NCI-H2107 (cell line): ENCODE data around the gene SKA3.
"Not testable (repeated sequence)": the region's sequence is repeated elsewhere in the genome, so short reads cannot be mapped to it uniquely, and the experiment has no call there.

Experiments used
- DNase-seq: peaks from one replicate; lab custom pipeline; 2025; lab: John Stamatoyannopoulos, UW

The SKA3 gene

GRCh38 chr13:21165606-21166005 lies 10.7 kb downstream of the SKA3 start:
- DNase-seq, result not testable (repeated sequence)

- no peak for DNase-seq
Measured at GRCh38 chr13:21164631-21165030, 11.7 kb downstream of the SKA3 start.

- no peak for DNase-seq
Measured at GRCh38 chr13:21152251-21152899, 24.0 kb downstream of the SKA3 start.

GRCh38 chr13:21150013-21150412 lies 26.3 kb downstream of the SKA3 start:
- DNase-seq, result no peak

GRCh38 chr13:21149568-21149967 lies 26.8 kb downstream of the SKA3 start:
- DNase-seq, result no peak

- DNase-seq, result no peak
Measured at GRCh38 chr13:21148557-21149258, 27.6 kb downstream of the SKA3 start.

- DNase-seq, result no peak
Measured at GRCh38 chr13:21147827-21148226, 28.5 kb downstream of the SKA3 start.

- no peak for DNase-seq
Measured at GRCh38 chr13:21142766-21143165, 33.6 kb downstream of the SKA3 start.

- DNase-seq, result no peak
Measured at GRCh38 chr13:21139374-21139773, 37.0 kb downstream of the SKA3 start.

- DNase-seq, result no peak
Measured at GRCh38 chr13:21138561-21138960, 37.8 kb downstream of the SKA3 start.

- DNase-seq, result no peak
Measured at GRCh38 chr13:21137696-21138095, 38.7 kb downstream of the SKA3 start.

- DNase-seq, result not testable (repeated sequence)
Measured at GRCh38 chr13:21135833-21136232, 40.5 kb downstream of the SKA3 start.

GRCh38 chr13:21134475-21134874 lies 41.9 kb downstream of the SKA3 start:
- DNase-seq, result no peak

- no peak for DNase-seq
Measured at GRCh38 chr13:21133077-21133476, 43.3 kb downstream of the SKA3 start.

GRCh38 chr13:21130116-21130515 lies 46.2 kb downstream of the SKA3 start:
- no peak for DNase-seq

- DNase-seq, result no peak
Measured at GRCh38 chr13:21124852-21125251, 51.5 kb downstream of the SKA3 start.

- no peak for DNase-seq
Measured at GRCh38 chr13:21123956-21124355, 52.4 kb downstream of the SKA3 start.

GRCh38 chr13:21121616-21122015 lies 54.7 kb downstream of the SKA3 start:
- no peak for DNase-seq

GRCh38 chr13:21120191-21120590 lies 56.2 kb downstream of the SKA3 start:
- DNase-seq, result no peak

GRCh38 chr13:21119526-21119925 lies 56.8 kb downstream of the SKA3 start:
- DNase-seq, result no peak

GRCh38 chr13:21118180-21118579 lies 58.2 kb downstream of the SKA3 start:
- no peak for DNase-seq

GRCh38 chr13:21117104-21117809 lies 59.1 kb downstream of the SKA3 start:
- no peak for DNase-seq

GRCh38 chr13:21116141-21116540 lies 60.2 kb downstream of the SKA3 start:
- DNase-seq, result no peak
